ENCODE data around the gene CDK14. TPM values are rescaled to one million over a fixed set of nuclear protein-coding genes. Genes with fewer than 3 reads are reported as not detected.
A peak's percentile ranks its signal among the peaks of the same experiment; 100 is the strongest.

CDK14 gene
- total and polyA plus RNA-seq, 2 donors (not counting 1 experiment from before 2014, with no cell fraction given) = 42.1 to 167 TPM

GRCh38 chr7:90605055-90605454 lies 8.9 kb downstream of the CDK14 start:
- ChIA-PET CTCF (no interaction called here), POLR2A (no interaction called here)
- H3K27ac Mint-ChIP-seq = peak overlapping the region; percentile 27
- Histone ChIP-seq H3K9ac (ENCODE audit: low read length) (no peak overlapping the region), H3K79me2 (ENCODE audit: control insufficient read depth, insufficient read depth, low read length) (peaks cover 93% of the 10 kb centered on the region), H3K27me3 (replicated peaks in 1 of 4; ENCODE audit: control extremely low read depth in 1 of 4, control insufficient read depth in 3 of 4, insufficient read depth in 4 of 4, low read length in 3 of 4) (no peaks in the 10 kb centered on the region), H4K20me1 (ENCODE audit: control insufficient read depth, insufficient read depth, low read length, poor library complexity, severe bottlenecking) (peaks cover 7% of the 10 kb centered on the region), H3K9me3 (ENCODE audit: control extremely low read depth in 1 of 3, control insufficient read depth in 2 of 3, insufficient read depth in 1 of 3, low read length in 2 of 3) (no peaks in the 10 kb centered on the region), H2AFZ (ENCODE audit: insufficient read depth, low read depth, low read length, poor library complexity, severe bottlenecking) (no peak overlapping the region), H3K36me3 (replicated peaks in 1 of 2; ENCODE audit: control extremely low read depth in 1 of 2, control insufficient read depth in 1 of 2, extremely low read depth in 1 of 2, insufficient read depth in 2 of 2, low read length in 1 of 2) (peaks cover 0 to 6% of the 10 kb centered on the region in 2 experiments), H3K27ac (ENCODE audit: low read length in 2 of 2) (no peak overlapping the region), H3K4me3 (ENCODE audit: control extremely low read depth in 1 of 5, extremely low read depth in 1 of 5, insufficient read depth in 1 of 5, low read depth in 2 of 5, low read length in 4 of 5) (no peak overlapping the region), H3K4me1 (ENCODE audit: control insufficient read depth in 2 of 2, insufficient read depth in 2 of 2, low read length in 2 of 2) (peaks cover 20 to 28% of the 10 kb centered on the region in 2 donors), H3K4me2 (replicated peaks; ENCODE audit: low read depth, low read length, poor library complexity, severe bottlenecking) (peak overlapping the region; percentile 9)
- peak; percentile 36 for DNase-seq
- no peak overlapping the region for H3K4me3 Mint-ChIP-seq
- no peak for TF ChIP-seq EZH2 (IDR thresholded peaks at IDR 0.05; ENCODE audit: borderline replicate concordance, insufficient read depth, low read depth, low read length, poor library complexity, severe bottlenecking)
- no peak for TF ChIP-seq CTCF (IDR thresholded peaks at IDR 0.05)
- H3K27me3 Mint-ChIP-seq = no peaks in the 10 kb centered on the region
- intact Hi-C loops (cut with micrococcal nuclease) = no loop called here
- WGBS (ENCODE audit: insufficient coverage) = 36% methylated on average over 2 of the region's 2 CpGs
- peak; percentile 19 for ATAC-seq (ENCODE audit: low read depth)
- H3K4me1 Mint-ChIP-seq = peaks cover 43% of the 10 kb centered on the region
- H3K9me3 Mint-ChIP-seq (ENCODE audit: insufficient read depth) = no peaks in the 10 kb centered on the region

DNA sequence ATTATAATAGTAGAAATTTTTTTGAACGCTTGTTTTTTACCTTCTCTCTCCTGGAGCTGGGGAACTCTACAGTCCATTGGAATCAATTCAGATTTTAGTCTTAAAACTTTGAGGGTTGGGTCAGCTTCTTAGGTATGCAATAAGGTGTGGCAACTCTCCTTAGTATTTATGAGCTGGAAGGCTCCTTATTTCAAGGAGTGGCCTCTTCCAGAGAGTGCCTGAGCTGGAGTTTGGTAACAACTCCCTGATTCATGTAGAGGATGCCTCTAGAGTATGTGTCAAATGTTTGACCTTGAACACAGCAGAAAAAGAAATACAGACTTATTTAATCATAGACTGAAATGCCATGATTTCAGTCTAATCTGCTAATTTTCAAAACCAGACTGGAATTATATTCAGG lies 11.1 kb downstream of the CDK14 start:
- H3K9ac ChIP-seq (ENCODE audit: low read length) = no peak overlapping the region
- peaks cover 8 to 11% of the 10 kb centered on the region in 2 donors for H3K4me1 ChIP-seq (ENCODE audit: control insufficient read depth in 2 of 2, insufficient read depth in 2 of 2, low read length in 2 of 2)
- H3K27ac ChIP-seq (ENCODE audit: low read length in 2 of 2) = no peak overlapping the region
- peaks cover 0 to 6% of the 10 kb centered on the region in 2 experiments for H3K36me3 ChIP-seq (replicated peaks in 1 of 2; ENCODE audit: control extremely low read depth in 1 of 2, control insufficient read depth in 1 of 2, extremely low read depth in 1 of 2, insufficient read depth in 2 of 2, low read length in 1 of 2)
- Mint-ChIP-seq H3K4me3 (no peak overlapping the region), H3K27ac (no peak overlapping the region), H3K27me3 (no peaks in the 10 kb centered on the region), H3K9me3 (ENCODE audit: insufficient read depth) (no peaks in the 10 kb centered on the region), H3K4me1 (peaks cover 38% of the 10 kb centered on the region)
- ChIA-PET POLR2A (no interaction called here), CTCF (interaction anchor here (0.9 to 1.4 kb wide), 2 partner anchors 10 to 21 kb away, joined by 3 read pairs; no protein-coding TSS in a partner anchor)
- no peaks in the 10 kb centered on the region for H3K9me3 ChIP-seq (ENCODE audit: control extremely low read depth in 1 of 3, control insufficient read depth in 2 of 3, insufficient read depth in 1 of 3, low read length in 2 of 3)
- DNase-seq = no peak
- no peak for TF ChIP-seq CTCF (IDR thresholded peaks at IDR 0.05)
- no peak for TF ChIP-seq EZH2 (IDR thresholded peaks at IDR 0.05; ENCODE audit: borderline replicate concordance, insufficient read depth, low read depth, low read length, poor library complexity, severe bottlenecking)
- intact Hi-C loops (cut with micrococcal nuclease) = no loop called here
- ATAC-seq (ENCODE audit: low read depth) = no peak
- H2AFZ ChIP-seq (ENCODE audit: insufficient read depth, low read depth, low read length, poor library complexity, severe bottlenecking) = no peak overlapping the region
- no peak overlapping the region for H3K4me2 ChIP-seq (replicated peaks; ENCODE audit: low read depth, low read length, poor library complexity, severe bottlenecking)
- WGBS (ENCODE audit: insufficient coverage) = no CpG with 5 or more reads among the region's 1 CpG
- H3K4me3 ChIP-seq (ENCODE audit: control extremely low read depth in 1 of 5, extremely low read depth in 1 of 5, insufficient read depth in 1 of 5, low read depth in 2 of 5, low read length in 4 of 5) = no peak overlapping the region
- peaks cover 99% of the 10 kb centered on the region for H3K79me2 ChIP-seq (ENCODE audit: control insufficient read depth, insufficient read depth, low read length)
- no peaks in the 10 kb centered on the region for H3K27me3 ChIP-seq (replicated peaks in 1 of 4; ENCODE audit: control extremely low read depth in 1 of 4, control insufficient read depth in 3 of 4, insufficient read depth in 4 of 4, low read length in 3 of 4)
- peaks cover 7% of the 10 kb centered on the region for H4K20me1 ChIP-seq (ENCODE audit: control insufficient read depth, insufficient read depth, low read length, poor library complexity, severe bottlenecking)
